ENCODE data around the gene SFSWAP.
"Not testable (repeated sequence)": the region's sequence is repeated elsewhere in the genome, so short reads cannot be mapped to it uniquely, and the experiment has no call there.

The SFSWAP gene

GRCh38 chr12:131736446-131737149, 25.7 kb downstream of the SFSWAP start:
- DNase-seq (ENCODE audit: low read depth): no peak

GRCh38 chr12:131737150-131737827, 26.4 kb downstream of the SFSWAP start:
- DNase-seq (ENCODE audit: low read depth): no peak

- DNase-seq (ENCODE audit: low read depth): no peak
Observed at GRCh38 chr12:131738196-131738595, 27.3 kb downstream of the SFSWAP start.

GRCh38 chr12:131740626-131741025, 29.7 kb downstream of the SFSWAP start:
- DNase-seq (ENCODE audit: low read depth): no peak

- DNase-seq (ENCODE audit: low read depth): not testable (repeated sequence)
Observed at GRCh38 chr12:131742761-131743160, 31.9 kb downstream of the SFSWAP start.

GRCh38 chr12:131743410-131743809, 32.5 kb downstream of the SFSWAP start:
- DNase-seq (ENCODE audit: low read depth): not testable (repeated sequence)

GRCh38 chr12:131743880-131744279, 33.0 kb downstream of the SFSWAP start:
- not testable (repeated sequence) for DNase-seq (ENCODE audit: low read depth)

- not testable (repeated sequence) for DNase-seq (ENCODE audit: low read depth)
Observed at GRCh38 chr12:131744675-131745074, 33.8 kb downstream of the SFSWAP start.

- no peak for DNase-seq (ENCODE audit: low read depth)
Observed at GRCh38 chr12:131745706-131746105, 34.8 kb downstream of the SFSWAP start.

GRCh38 chr12:131747276-131748177, 36.6 kb downstream of the SFSWAP start:
- no peak for DNase-seq (ENCODE audit: low read depth)

- DNase-seq (ENCODE audit: low read depth): no peak
Observed at GRCh38 chr12:131749618-131750315, 38.9 kb downstream of the SFSWAP start.

GRCh38 chr12:131751335-131751734, 40.4 kb downstream of the SFSWAP start:
- no peak for DNase-seq (ENCODE audit: low read depth)

- no peak for DNase-seq (ENCODE audit: low read depth)
Observed at GRCh38 chr12:131752451-131752850, 41.6 kb downstream of the SFSWAP start.

GRCh38 chr12:131753005-131753404, 42.1 kb downstream of the SFSWAP start:
- no peak for DNase-seq (ENCODE audit: low read depth)

- no peak for DNase-seq (ENCODE audit: low read depth)
Observed at GRCh38 chr12:131753757-131754156, 42.9 kb downstream of the SFSWAP start.

GRCh38 chr12:131754184-131754583, 43.3 kb downstream of the SFSWAP start:
- DNase-seq (ENCODE audit: low read depth): no peak

- no peak for DNase-seq (ENCODE audit: low read depth)
Observed at GRCh38 chr12:131755305-131756113, 44.6 kb downstream of the SFSWAP start.

GRCh38 chr12:131756441-131756840, 45.6 kb downstream of the SFSWAP start:
- DNase-seq (ENCODE audit: low read depth): no peak

- no peak for DNase-seq (ENCODE audit: low read depth)
Observed at GRCh38 chr12:131757111-131757510, 46.2 kb downstream of the SFSWAP start.

- DNase-seq (ENCODE audit: low read depth): no peak
Observed at GRCh38 chr12:131758016-131758739, 47.3 kb downstream of the SFSWAP start.
